HG02678 (cell line): ENCODE measurements around the gene CALD1.

ENCODE experiments used
- ATAC-seq: cut with Tn5 transposase; IDR thresholded peaks from one replicate; pipeline ENCODE4 v1.9.1; 2021; ENCODE audit warnings: mild to moderate bottlenecking, moderate library complexity; ENCODE audit not compliant: unreplicated experiment

Gene CALD1

DNA sequence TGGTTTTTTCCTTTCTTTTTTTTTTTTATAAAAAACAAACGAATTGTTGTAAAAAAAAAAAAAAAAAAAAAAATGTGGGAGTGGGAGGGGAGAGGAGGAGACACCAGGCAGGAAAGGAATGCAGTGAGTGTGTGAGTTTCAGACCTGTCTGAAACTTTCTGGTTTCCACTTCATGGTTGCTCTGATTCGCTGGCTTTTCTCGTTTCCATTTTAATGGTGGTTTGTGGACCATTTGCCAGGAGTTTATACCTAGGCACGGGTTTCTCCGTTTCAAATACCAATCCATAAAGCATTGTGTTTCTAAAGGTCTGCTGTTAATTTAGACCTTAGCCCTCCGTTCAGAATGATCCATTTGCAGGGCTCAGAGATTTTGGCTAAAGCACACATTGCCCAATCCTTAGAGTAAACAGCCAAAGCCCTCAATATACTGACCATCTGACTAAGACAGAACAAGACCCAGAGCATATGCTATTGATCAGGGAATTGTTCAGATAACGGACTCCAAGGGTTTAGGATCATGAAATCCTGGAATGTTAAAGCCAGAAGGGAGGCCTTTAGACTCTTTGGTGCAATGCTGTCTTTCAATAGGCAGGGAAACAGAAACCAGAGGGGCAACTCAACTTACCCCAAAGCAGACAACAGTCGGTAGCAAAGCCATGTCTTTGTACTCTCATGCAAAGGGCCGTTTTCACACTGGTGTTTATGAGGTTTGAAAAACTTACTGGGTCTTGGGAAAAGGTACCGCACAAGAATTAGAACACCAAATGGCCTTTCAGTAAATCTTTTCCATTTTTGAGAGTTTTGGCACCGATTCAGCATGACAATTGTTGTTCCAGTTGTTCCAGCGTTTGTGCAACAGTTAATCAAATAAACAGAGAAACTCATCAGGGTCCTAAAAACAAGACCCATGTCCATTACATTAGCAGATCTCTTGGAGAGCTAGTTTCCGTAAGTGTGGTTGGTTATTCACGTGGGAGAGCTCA, 112.6 kb downstream of the CALD1 start:
- ATAC-seq = no peak

- no peak for ATAC-seq
These were observed 113.5 kb downstream of the CALD1 start for GRCh38 chr7:134892963-134893362.

GRCh38 chr7:134893920-134894319, 114.5 kb downstream of the CALD1 start:
- no peak for ATAC-seq

DNA sequence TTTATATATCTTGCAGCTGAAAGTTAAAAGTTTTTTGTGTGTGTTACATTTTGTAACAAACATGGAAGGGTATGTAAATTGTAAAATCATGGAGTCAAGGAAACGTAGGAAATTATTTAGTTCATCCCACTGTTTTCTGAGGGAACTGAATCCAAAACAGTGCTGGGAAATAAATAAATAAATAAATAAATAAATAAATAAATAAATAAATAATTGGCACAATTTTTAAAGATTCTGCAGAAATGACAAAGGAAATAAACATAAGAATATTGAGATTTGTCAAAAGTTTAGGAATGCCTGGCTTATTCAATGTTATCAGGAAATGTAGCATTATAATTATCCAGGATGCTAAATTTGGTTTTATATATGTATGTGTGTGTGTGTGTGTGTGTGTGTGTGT, 115.5 kb downstream of the CALD1 start:
- no peak for ATAC-seq

DNA sequence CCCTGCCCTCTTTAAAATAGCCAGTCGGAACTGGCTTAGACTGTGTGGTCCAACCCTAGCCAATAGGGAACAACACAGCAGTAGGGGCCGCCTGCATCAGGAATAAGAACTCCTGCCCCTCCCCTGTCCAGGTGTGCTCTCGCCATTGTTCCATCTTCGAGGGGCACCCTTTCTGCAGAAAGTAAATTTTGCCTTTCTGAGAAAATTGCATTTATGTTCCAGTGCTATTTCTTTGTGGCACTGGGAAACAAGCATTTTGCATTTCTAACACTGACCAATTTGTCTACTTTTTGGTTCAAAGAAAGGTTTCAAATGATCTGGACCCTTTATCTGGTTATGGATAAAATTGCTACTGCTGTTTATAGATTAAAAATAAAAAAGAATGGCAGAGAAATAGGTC, 116.6 kb downstream of the CALD1 start:
- ATAC-seq = no peak

- ATAC-seq = no peak
These were observed 118.5 kb downstream of the CALD1 start for GRCh38 chr7:134897936-134898335.

DNA sequence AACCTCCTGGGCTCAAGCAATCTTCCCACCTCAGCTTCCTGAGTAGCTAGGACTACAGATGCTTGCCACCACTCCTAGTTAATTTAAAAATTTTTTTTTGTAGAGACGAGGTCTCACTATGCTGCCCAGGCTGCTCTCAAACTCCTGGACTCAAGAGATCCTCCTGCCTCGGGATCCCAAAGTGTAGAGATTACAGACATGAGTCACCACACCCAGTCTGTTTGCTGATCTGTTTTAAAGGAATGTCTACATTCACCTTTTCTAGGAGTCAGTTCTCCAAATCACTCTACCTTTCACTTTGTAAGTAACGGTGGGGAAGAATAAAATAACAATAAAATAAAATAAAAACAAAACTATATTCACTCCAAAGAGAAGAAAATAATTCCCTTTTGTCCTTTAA, 120.3 kb downstream of the CALD1 start:
- no peak for ATAC-seq

GRCh38 chr7:134900166-134900982, 120.9 kb downstream of the CALD1 start:
- peak; percentile 91 for ATAC-seq

- no peak for ATAC-seq
These were observed 122.1 kb downstream of the CALD1 start for GRCh38 chr7:134901389-134902020.

DNA sequence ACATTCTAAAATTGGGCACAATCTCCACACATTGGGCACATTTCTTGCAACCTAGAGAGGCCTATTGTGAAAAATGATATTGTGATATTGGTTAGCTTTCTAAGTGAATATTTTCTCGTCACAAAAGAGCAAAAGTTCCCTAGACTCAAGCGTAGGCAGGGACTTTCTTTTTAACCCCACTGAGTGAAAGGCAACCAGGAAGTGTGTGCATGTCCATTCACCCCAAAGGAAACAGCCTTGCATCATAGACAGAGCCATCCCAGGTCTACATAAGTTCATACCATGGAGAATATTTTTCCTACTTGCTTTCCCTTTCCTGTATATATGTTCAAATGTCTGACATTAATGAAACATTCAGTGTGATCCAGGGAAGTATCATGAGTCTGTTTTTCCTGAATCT, 122.6 kb downstream of the CALD1 start:
- ATAC-seq = no peak

DNA sequence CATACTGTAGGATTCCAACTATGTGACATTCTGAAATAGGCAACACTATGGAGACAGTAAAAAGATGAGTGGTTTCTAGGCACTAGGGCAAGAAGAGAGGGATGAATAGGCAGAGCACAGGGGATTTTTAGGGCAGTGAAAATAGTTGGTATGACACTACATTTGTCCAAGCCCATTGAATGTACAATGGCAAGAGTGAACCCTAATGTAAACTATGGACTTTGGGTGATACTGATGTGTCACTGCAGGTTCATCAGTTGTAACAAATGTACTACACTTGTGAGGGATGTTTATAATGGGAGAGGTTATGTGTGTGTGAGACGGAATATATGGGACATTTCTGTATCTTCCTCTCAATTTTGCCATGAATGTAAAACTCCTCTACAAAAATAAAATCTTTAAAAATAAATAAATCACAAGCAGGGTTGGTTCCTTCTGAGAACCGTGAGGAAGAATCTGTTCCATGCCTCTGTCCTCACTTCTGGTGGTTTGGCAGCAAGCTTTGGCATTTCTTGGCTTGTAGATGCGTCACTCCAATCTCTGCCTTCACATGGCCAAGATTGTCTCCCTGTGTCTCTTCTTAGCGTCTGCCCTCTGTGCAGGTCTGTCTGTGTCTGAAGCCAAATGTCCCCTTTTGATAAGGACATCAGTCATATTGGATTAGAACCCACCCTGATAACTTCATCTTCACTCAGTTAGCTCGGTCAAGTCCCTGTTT, 123.8 kb downstream of the CALD1 start:
- no peak for ATAC-seq

DNA sequence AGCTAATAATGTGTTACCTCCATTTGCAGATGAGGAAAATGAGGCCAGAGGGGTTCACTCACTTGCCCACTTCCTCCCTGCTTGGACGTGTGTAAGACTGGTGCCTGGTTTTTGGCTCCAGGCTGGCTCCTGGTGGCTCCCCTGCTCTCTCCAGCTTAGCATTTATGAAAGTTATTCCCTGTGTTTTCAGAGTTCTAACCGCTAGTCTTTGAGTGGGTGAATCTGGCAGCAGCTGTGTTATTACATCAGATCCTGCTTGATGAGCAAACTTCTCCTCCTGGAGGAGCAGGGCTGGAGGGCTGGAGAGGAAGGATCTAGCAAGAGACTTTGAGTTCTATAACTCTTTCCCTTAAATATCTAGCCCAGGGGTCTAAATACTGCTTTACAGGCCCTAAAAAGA, 125.9 kb downstream of the CALD1 start:
- ATAC-seq = no peak

DNA sequence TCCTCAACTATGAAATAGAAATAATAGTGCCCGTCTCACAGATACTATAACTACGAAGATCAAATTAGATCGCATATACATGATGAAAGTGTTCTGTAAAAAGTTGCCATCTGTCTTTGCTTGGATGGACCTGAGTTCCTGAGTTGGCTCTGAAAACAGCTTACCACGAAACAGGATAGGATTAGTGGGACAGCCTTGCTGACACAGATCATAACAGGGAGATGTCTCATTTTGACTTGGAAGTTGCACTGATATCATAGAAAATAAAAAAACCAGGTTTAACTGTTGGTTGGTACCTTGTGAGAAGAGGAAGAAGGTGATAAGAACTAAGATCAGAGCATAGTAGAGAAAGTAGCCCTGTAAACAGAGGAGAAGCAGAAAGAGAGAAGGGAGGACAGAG, 127.6 kb downstream of the CALD1 start:
- ATAC-seq = no peak

GRCh38 chr7:134907639-134908038, 128.2 kb downstream of the CALD1 start:
- ATAC-seq = no peak

DNA sequence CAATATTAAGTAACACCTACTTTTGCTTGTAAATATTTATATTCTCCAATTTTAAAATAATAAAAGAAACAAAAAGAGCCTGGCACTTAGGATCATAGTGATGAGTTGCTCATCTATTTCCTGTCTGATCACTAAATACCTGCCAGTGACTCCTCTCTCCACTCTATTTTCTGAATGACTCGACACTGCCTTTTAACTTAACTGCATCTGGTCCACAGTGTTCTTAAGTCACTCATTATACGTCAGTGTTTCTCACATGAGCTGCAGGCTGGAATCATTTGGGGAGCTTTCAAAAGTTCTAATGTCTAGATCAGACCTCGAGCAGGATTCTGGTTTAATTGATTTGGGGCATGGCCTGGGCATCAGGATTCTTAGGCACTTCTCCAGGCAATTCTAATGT, 128.9 kb downstream of the CALD1 start:
- ATAC-seq = no peak

GRCh38 chr7:134910214-134910890, 130.9 kb downstream of the CALD1 start:
- no peak for ATAC-seq

- ATAC-seq = no peak
These were observed 131.5 kb downstream of the CALD1 start for GRCh38 chr7:134910968-134911367.

DNA sequence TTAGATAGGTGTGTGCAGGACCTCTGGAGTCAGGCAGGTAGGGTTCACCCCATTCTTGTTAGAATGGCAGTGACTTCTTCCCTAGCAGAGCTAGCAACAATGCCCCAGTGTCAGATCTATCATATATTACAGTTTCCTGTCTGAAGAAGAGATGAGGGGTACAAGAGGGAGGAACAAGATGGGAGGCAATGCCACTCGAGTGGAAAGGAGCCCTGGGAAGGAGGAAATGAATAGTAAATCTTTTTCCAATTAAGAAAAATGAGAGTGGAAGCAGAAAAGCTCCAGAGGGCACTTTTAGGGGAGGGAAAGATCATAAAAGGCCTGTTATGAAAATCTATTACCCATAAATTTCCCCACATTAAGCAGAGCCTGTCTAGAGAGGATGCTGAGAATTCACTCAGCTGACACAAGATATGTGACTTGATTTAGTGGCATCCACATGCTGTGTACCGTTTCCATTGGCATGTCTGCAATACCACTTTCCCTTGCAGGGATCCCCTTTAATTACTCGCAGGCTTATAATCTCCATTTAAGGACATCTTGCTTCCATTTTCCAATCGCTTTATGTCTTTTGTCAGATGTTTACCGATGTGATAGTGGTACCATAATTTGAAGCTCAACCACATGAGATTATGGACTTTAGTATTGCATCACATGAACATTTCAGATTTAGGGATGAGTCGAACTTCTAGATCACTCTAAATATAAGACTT, 136.9 kb downstream of the CALD1 start:
- no peak for ATAC-seq

- peak; percentile 53 for ATAC-seq
These were observed 139.8 kb downstream of the CALD1 start for GRCh38 chr7:134919240-134919641.
